T-cell (primary cell): Measurements from ENCODE around the gene COX20. TPM values are rescaled to one million over a fixed set of nuclear protein-coding genes. Genes with fewer than 3 reads are reported as not detected.

Source experiments
- ATAC-seq, 4 experiments: fragments of 200-7000 bp in 3 of 4; fragments of 150-1000 bp in 1 of 4; cut with Tn5 transposase; replicated peaks in 1 of 4; 1 replicate in 3 of 4; 2 replicates in 1 of 4; pipeline ENCODE4 v1.10.0; 2021; ENCODE audit warnings: moderate library complexity in 3 of 4, mild to moderate bottlenecking in 2 of 4, moderate number of reproducible peaks in 1 of 4
- CTCF ChIA-PET, 2 donors: fragments of 300-600 bp; sonication (Branson Sonifier 250); formaldehyde crosslinking; loops; one replicate each; lab custom pipeline; 2022; ENCODE audit warnings: antibody characterized with exemption in 2 of 2; lab: Charles Lee
- POLR2A ChIA-PET, 2 donors: fragments of 300-600 bp; sonication (Branson Sonifier 250); formaldehyde crosslinking; loops; one replicate each; lab custom pipeline; 2022; ENCODE audit warnings: antibody characterized with exemption in 2 of 2; lab: Charles Lee
- DNase-seq, 35 experiments: peaks; one replicate each; pipeline versions ENCODE4 v3.0.0 to v3.0.0-alpha.2; 2013 to 2023
- H3K27ac ChIP-seq: one replicate; pipeline ENCODE4 v1.5.1; 2013; ENCODE audit warnings: low read length
- H3K27me3 ChIP-seq, 2 experiments: replicated peaks in 1 of 2; 1 replicate in 1 of 2; 2 replicates in 1 of 2; pipeline versions ENCODE4 v1.6.1 to v1.7.0; 2013; ENCODE audit warnings: low read length in 1 of 2, mixed read lengths in 1 of 2; ENCODE audit not compliant: control insufficient read depth in 2 of 2, insufficient read depth in 2 of 2; ENCODE audit errors: extremely low read depth in 1 of 2
- H3K36me3 ChIP-seq, 2 donors: 1 replicate in 1 of 2; 2 replicates in 1 of 2; pipeline versions ENCODE4 v1.6.1 to v1.7.0; 2013; ENCODE audit warnings: low read length in 1 of 2; ENCODE audit not compliant: control insufficient read depth in 2 of 2, insufficient read depth in 1 of 2; ENCODE audit errors: extremely low read depth in 1 of 2
- H3K4me1 ChIP-seq, 2 experiments: 1 replicate in 1 of 2; 2 replicates in 1 of 2; pipeline versions ENCODE4 v1.6.1 to v1.7.0; 2013; ENCODE audit warnings: low read length in 2 of 2, mixed read lengths in 1 of 2; ENCODE audit not compliant: insufficient read depth in 2 of 2, control insufficient read depth in 1 of 2; ENCODE audit errors: extremely low read depth in 1 of 2
- H3K4me3 ChIP-seq, 2 donors: 1 replicate in 1 of 2; 2 replicates in 1 of 2; pipeline versions ENCODE4 v1.5.1 to v1.7.0; 2013; ENCODE audit warnings: mild to moderate bottlenecking in 2 of 2, low read length in 1 of 2, moderate library complexity in 1 of 2; ENCODE audit not compliant: control insufficient read depth in 1 of 2; ENCODE audit errors: extremely low read depth in 1 of 2
- H3K9me3 ChIP-seq: 2 replicates; pipeline ENCODE4 v1.7.0; 2013
- H3K27ac Mint-ChIP-seq, 2 donors: one replicate each; pipeline ENCODE4 v1.8.0; 2020 to 2021; ENCODE audit warnings: mild to moderate bottlenecking in 2 of 2, mixed read lengths in 2 of 2
- H3K27me3 Mint-ChIP-seq, 2 donors: one replicate each; pipeline ENCODE4 v1.8.0; 2021 to 2022; ENCODE audit warnings: mixed read lengths in 2 of 2
- H3K36me3 Mint-ChIP-seq: one replicate; pipeline ENCODE4 v1.8.0; 2021; ENCODE audit warnings: mixed read lengths
- H3K4me1 Mint-ChIP-seq, 3 donors: one replicate each; pipeline ENCODE4 v1.8.0; 2020 to 2022; ENCODE audit warnings: mixed read lengths in 3 of 3, mild to moderate bottlenecking in 1 of 3
- H3K4me3 Mint-ChIP-seq, 3 donors: one replicate each; pipeline ENCODE4 v1.8.0; 2020 to 2022; ENCODE audit warnings: mild to moderate bottlenecking in 3 of 3, mixed read lengths in 3 of 3, moderate library complexity in 3 of 3
- H3K9me3 Mint-ChIP-seq, 3 donors: one replicate each; pipeline ENCODE4 v1.8.0; 2020 to 2022; ENCODE audit warnings: mixed read lengths in 3 of 3
- WGBS: methylation state at CpG from one replicate; pipeline ENCODE4 v1.1.5; 2013; ENCODE audit warnings: missing lambda C conversion rate; ENCODE audit not compliant: insufficient coverage; 5-methylcytosine and 5-hydroxymethylcytosine counted together
- total RNA-seq, 35 experiments: library from RNA in 6 of 35; stranded (reverse) in 6 of 35; fragments of 120-200 nt in 1 of 35; gene quantifications; one replicate each; pipeline versions ENCODE4 v1.2.1 to v1.2.4 and lab custom pipeline; 2013 to 2026

The COX20 gene
- total RNA-seq (10 to 100 TPM; 17.0 to 32.0 (median 27.5) TPM), total RNA-seq (lab: John Stamatoyannopoulos, UW) (35.3 to 108 (median 47.2) reads per million in 29 experiments)
- 33.6 TPM for total RNA-seq (2013)

GRCh38 chr1:244835276-244836134, at the start of gene COX20:
Gene COX20, plus strand, starts transcription at chr1:244835658. Its CDS starts 57 bp downstream, at chr1:244835715.
- peak; percentile 73 to 94 (median 86) for DNase-seq
- ChIA-PET CTCF (interaction anchor here (0.5 to 3.1 kb wide), 16 partner anchors 10 to 207 kb away, joined by 3 to 19 read pairs (median 4); partner anchors contain the start of gene HNRNPU (in 1 of the 2)), POLR2A (interaction anchor here (0.6 to 4.9 kb wide), 22 partner anchors 8 to 183 kb away, joined by 3 to 109 read pairs (median 4); partner anchors contain the start of gene HNRNPU (in 2 of the 2))
- Mint-ChIP-seq H3K36me3 (peaks cover 28% of the 10 kb centered on the region), H3K4me1 (peaks cover 47 to 58% (median 52%) of the 10 kb centered on the region in 3 donors), H3K4me3 (peak within 1 kb of the TSS; percentile 86 to 95 (median 86)), H3K27ac (peak within 1 kb of the TSS; percentile 99 to 100), H3K9me3 (peaks cover 0 to 4% (median 0%) of the 10 kb centered on the region in 3 donors), H3K27me3 (no peaks in the 10 kb centered on the region)
- no peaks in the 10 kb centered on the region for H3K9me3 ChIP-seq
- WGBS = 0% methylated on average over 57 of the region's 77 CpGs
- peak; percentile 67 to 77 (median 72) for ATAC-seq
- no peaks in the 10 kb centered on the region for H3K27me3 ChIP-seq
- H3K4me3 ChIP-seq = peak within 1 kb of the TSS; percentile 88 to 96
- peak within 1 kb of the TSS; percentile 91 for H3K27ac ChIP-seq
- peaks cover 16 to 31% of the 10 kb centered on the region in 2 experiments for H3K4me1 ChIP-seq
- peaks cover 5 to 7% of the 10 kb centered on the region in 2 donors for H3K36me3 ChIP-seq

DNA sequence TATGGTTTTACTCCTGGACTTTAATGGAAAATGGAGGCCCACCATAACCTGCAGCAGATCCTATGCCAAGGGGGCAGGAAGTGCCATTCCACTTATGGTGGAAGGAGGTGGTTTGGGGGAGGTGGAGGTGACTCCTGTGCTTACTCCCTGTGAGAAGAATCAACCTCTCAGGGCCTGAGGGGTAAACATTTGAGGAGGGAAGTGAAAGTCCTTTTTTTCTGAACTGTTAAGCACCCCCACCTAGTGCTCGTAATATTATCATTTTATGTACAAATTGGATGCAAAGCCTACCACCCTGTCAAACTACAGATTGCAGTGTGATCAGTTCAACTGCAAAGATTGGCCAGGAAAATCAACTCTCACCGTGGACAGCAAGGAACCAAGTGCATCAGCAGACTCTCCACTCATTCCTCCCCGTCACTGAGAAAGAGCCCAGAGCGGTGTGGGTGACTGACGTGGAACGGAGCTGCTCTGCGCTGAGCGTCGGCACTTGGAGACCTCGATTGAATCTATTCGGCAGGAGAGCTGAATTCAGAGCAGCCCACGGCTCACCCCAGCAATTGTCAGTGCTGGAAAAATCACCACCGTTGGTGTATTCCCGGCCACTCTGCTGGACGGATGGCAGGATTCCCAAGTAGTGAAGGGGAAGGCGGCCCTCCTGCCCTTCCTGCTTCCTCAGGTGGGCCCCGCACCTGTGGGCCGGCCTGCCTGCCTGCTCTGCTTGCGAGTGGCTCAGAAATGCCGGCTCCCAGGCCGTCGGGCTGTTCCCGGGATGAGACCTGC, 46.8 kb upstream of the COX20 start:
- Mint-ChIP-seq H3K4me3 (no peak overlapping the region), H3K4me1 (no peaks in the 10 kb centered on the region), H3K36me3 (no peaks in the 10 kb centered on the region), H3K27me3 (no peaks in the 10 kb centered on the region), H3K9me3 (no peaks in the 10 kb centered on the region), H3K27ac (no peak overlapping the region)
- ChIA-PET POLR2A (no interaction called here), CTCF (no interaction called here)
- H3K9me3 ChIP-seq = no peaks in the 10 kb centered on the region
- H3K4me1 ChIP-seq = no peaks in the 10 kb centered on the region
- H3K27ac ChIP-seq = no peak overlapping the region
- H3K36me3 ChIP-seq = no peaks in the 10 kb centered on the region
- ATAC-seq (no peak), DNase-seq (no peak)
- 85% methylated on average over 18 of the region's 23 CpGs for WGBS
- no peak overlapping the region for H3K4me3 ChIP-seq
- H3K27me3 ChIP-seq = peaks cover 0 to 7% of the 10 kb centered on the region in 2 experiments

- Mint-ChIP-seq H3K27ac (no peak overlapping the region), H3K36me3 (no peaks in the 10 kb centered on the region), H3K4me3 (no peak overlapping the region), H3K4me1 (no peaks in the 10 kb centered on the region), H3K27me3 (no peaks in the 10 kb centered on the region), H3K9me3 (no peaks in the 10 kb centered on the region)
- no peak overlapping the region for H3K27ac ChIP-seq
- no CpG with 5 or more reads among the region's 4 CpGs for WGBS
- no peaks in the 10 kb centered on the region for H3K36me3 ChIP-seq
- DNase-seq (no peak), ATAC-seq (no peak)
- H3K4me1 ChIP-seq = no peaks in the 10 kb centered on the region
- POLR2A ChIA-PET = interaction anchor here in 1 of 2 donors (0.7 kb wide), 1 partner anchor 640 kb away, joined by 4 read pairs; no protein-coding TSS in a partner anchor
- CTCF ChIA-PET = interaction anchor here in 1 of 2 donors (0.6 kb wide), 1 partner anchor 186 kb away, joined by 4 read pairs; no protein-coding TSS in a partner anchor
- peaks cover 0 to 7% of the 10 kb centered on the region in 2 experiments for H3K27me3 ChIP-seq
- H3K9me3 ChIP-seq = no peaks in the 10 kb centered on the region
- no peak overlapping the region for H3K4me3 ChIP-seq
Measured at GRCh38 chr1:244789276-244789580, 46.2 kb upstream of the COX20 start.

- Histone ChIP-seq H3K4me3 (no peak overlapping the region), H3K27ac (no peak overlapping the region), H3K4me1 (no peaks in the 10 kb centered on the region), H3K27me3 (peaks cover 0 to 7% of the 10 kb centered on the region in 2 experiments), H3K36me3 (no peaks in the 10 kb centered on the region), H3K9me3 (no peaks in the 10 kb centered on the region)
- no peaks in the 10 kb centered on the region for H3K9me3 Mint-ChIP-seq
- H3K27ac Mint-ChIP-seq = no peak overlapping the region
- no peak overlapping the region for H3K4me3 Mint-ChIP-seq
- no peaks in the 10 kb centered on the region for H3K27me3 Mint-ChIP-seq
- 50% methylated on average over 2 of the region's 4 CpGs for WGBS
- ChIA-PET CTCF (interaction anchor here (0.5 to 0.6 kb wide), 3 partner anchors 150 to 255 kb away, joined by 3 to 4 read pairs (median 4); no protein-coding TSS in a partner anchor), POLR2A (interaction anchor here in 1 of 2 donors (0.7 kb wide), 1 partner anchor 640 kb away, joined by 4 read pairs; no protein-coding TSS in a partner anchor)
- DNase-seq (no peak), ATAC-seq (no peak)
- no peaks in the 10 kb centered on the region for H3K4me1 Mint-ChIP-seq
- H3K36me3 Mint-ChIP-seq = no peaks in the 10 kb centered on the region
Measured at GRCh38 chr1:244789731-244790130, 45.7 kb upstream of the COX20 start.

DNA sequence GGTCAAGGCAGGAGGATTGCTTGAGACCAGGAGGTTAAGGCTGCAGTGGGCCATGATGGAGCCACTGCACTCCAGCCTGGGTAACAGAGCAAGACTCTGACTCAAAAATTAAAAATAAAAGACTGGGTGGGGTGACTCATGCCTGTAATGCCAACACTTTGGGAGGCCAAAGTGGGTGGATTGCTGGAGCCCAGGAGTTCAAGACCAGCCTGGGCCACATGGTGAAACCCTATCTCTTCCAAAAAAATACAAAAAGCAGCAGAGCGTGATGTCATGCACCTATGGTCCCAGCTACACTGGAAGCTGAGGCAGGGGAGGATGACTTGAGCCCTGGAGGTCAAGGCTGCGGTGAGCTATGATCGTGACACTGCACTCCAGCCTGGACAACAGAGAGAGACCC, 44.4 kb upstream of the COX20 start:
- Histone ChIP-seq H3K4me1 (no peaks in the 10 kb centered on the region), H3K9me3 (no peaks in the 10 kb centered on the region), H3K36me3 (no peaks in the 10 kb centered on the region), H3K4me3 (no peak overlapping the region), H3K27ac (no peak overlapping the region), H3K27me3 (peaks cover 0 to 7% of the 10 kb centered on the region in 2 experiments)
- Mint-ChIP-seq H3K9me3 (no peaks in the 10 kb centered on the region), H3K4me3 (no peak overlapping the region), H3K4me1 (no peaks in the 10 kb centered on the region), H3K36me3 (no peaks in the 10 kb centered on the region), H3K27ac (no peak overlapping the region), H3K27me3 (no peaks in the 10 kb centered on the region)
- 60% methylated on average over 1 of the region's 3 CpGs for WGBS
- CTCF ChIA-PET = interaction anchor here in 1 of 2 donors (0.5 kb wide), 1 partner anchor 21 kb away, joined by 3 read pairs; no protein-coding TSS in a partner anchor
- POLR2A ChIA-PET = interaction anchor here in 1 of 2 donors (0.6 kb wide), 1 partner anchor 1880 kb away, joined by 3 read pairs; no protein-coding TSS in a partner anchor
- no peak for DNase-seq
- no peak for ATAC-seq
